Measurements from ENCODE around the gene KIF6.

KIF6 gene

DNA sequence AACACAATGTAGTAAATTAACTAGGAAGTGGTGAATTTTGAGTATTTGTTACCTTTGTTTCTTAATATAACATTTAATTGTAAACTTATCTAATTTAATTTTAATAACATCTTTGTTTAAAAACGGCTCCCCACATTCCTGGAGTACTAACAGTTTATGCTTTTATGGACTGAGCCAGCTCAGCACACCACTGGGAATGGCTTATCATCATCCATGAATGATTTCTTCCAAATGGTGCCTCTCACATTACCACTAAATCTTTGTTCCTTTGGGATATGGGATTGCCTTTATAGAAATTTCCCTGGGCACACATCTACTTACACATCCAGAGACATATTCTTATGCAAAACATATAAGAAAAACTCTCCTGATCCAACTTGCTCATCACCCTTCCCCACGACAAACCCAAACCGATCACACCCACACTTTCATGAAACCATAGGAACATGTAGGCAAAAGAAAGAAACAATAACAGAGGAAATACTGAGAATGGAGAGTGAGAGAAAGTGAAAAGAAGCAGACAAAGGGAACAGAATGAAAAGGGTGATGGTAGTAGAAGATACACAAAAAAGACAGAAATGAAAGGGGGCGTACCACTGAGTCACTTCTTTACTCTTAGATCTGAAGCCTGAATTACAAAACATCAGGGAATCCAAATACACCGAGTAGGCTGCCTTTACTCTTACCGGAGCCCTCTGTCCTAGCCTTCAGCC is 344.2 kb downstream of the KIF6 start:
- H3K27me3 ChIP-seq (ENCODE audit: control insufficient read depth, insufficient read depth, low read length) = no peaks in the 10 kb centered on the region
- no peaks in the 10 kb centered on the region for H3K4me1 ChIP-seq (ENCODE audit: control insufficient read depth, insufficient read depth, low read length)
- H3K9me3 ChIP-seq (ENCODE audit: control insufficient read depth, insufficient read depth, low read length) = no peaks in the 10 kb centered on the region
- no peaks in the 10 kb centered on the region for H3K36me3 ChIP-seq (ENCODE audit: control insufficient read depth, insufficient read depth, low read length)
- H3K9ac ChIP-seq (ENCODE audit: low read depth, low read length) = no peak overlapping the region
- no peak overlapping the region for H3K4me3 ChIP-seq (ENCODE audit: low read depth, low read length)

DNA sequence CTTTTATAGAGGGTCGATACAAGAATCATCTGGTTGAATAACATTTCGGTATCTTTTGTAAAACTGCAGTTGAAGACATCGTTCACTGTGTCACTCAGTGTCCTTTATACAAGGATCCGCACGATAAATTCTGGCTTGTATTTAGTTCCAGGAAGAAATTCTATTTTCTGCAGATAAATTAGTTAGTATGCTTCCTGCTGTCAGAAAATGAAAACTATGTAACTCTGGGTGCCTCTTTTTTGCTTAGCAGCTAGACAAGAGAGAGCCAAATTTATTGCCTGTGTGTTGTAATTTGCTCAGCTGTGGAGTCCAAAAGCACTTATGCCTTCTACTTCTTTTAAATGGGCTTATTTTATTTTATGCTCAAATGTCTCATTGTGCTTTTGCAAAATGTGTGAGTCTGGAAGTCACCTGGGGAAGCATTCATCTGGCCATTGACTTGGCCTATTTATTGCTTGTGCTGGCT is 346.2 kb downstream of the KIF6 start:
- Histone ChIP-seq H3K9ac (ENCODE audit: low read depth, low read length) (no peak overlapping the region), H3K4me1 (ENCODE audit: control insufficient read depth, insufficient read depth, low read length) (no peaks in the 10 kb centered on the region), H3K27me3 (ENCODE audit: control insufficient read depth, insufficient read depth, low read length) (no peaks in the 10 kb centered on the region), H3K4me3 (ENCODE audit: low read depth, low read length) (no peak overlapping the region), H3K36me3 (ENCODE audit: control insufficient read depth, insufficient read depth, low read length) (no peaks in the 10 kb centered on the region), H3K9me3 (ENCODE audit: control insufficient read depth, insufficient read depth, low read length) (no peaks in the 10 kb centered on the region)

GRCh38 chr6:39378175-39378959 is 346.8 kb downstream of the KIF6 start:
- H3K9me3 ChIP-seq (ENCODE audit: control insufficient read depth, insufficient read depth, low read length) = no peaks in the 10 kb centered on the region
- H3K4me1 ChIP-seq (ENCODE audit: control insufficient read depth, insufficient read depth, low read length) = no peaks in the 10 kb centered on the region
- H3K36me3 ChIP-seq (ENCODE audit: control insufficient read depth, insufficient read depth, low read length) = no peaks in the 10 kb centered on the region
- H3K27me3 ChIP-seq (ENCODE audit: control insufficient read depth, insufficient read depth, low read length) = no peaks in the 10 kb centered on the region
- H3K4me3 ChIP-seq (ENCODE audit: low read depth, low read length) = no peak overlapping the region
- no peak overlapping the region for H3K9ac ChIP-seq (ENCODE audit: low read depth, low read length)

DNA sequence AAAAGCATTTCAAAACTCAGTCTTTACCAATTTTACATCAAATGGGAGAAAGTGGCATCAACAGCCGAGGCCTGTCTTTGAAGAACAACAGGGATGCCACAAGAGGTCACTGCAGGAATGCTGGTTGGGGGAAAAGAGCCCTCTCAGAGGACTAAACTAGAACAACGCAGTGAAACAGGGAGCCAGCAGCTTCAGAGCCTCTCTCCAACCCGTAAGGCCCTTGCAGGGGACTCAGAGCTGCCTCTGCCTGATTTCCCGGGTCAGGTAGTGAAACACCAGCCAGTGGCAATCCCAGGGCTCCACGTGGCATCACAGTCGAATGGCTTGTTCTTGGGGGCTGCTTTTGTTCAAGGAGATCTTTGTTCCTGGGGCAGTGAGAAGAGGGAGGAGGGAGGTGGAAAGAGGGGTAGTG is 347.7 kb downstream of the KIF6 start:
- no peaks in the 10 kb centered on the region for H3K4me1 ChIP-seq (ENCODE audit: control insufficient read depth, insufficient read depth, low read length)
- H3K36me3 ChIP-seq (ENCODE audit: control insufficient read depth, insufficient read depth, low read length) = no peaks in the 10 kb centered on the region
- no peaks in the 10 kb centered on the region for H3K27me3 ChIP-seq (ENCODE audit: control insufficient read depth, insufficient read depth, low read length)
- no peak overlapping the region for H3K4me3 ChIP-seq (ENCODE audit: low read depth, low read length)
- H3K9ac ChIP-seq (ENCODE audit: low read depth, low read length) = peak overlapping the region; percentile 28
- H3K9me3 ChIP-seq (ENCODE audit: control insufficient read depth, insufficient read depth, low read length) = no peaks in the 10 kb centered on the region

DNA sequence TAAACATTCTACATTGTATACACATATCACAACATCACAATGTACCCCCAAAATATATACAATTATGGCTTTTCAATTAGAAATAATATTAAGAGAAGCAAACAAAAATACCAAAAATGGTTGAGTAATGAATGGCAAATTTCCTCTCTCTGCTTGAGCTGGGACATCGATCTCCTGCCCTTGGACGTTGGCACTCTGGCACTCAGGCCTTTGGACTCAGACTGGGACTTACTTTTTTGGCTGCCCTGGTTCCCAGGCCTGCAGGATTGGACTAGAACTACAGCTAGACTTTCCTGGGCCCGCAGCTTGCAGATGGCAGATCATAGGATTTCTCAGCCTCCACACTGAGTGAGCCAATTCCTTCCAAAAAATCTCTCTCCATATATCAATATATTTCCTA is 349.8 kb downstream of the KIF6 start:
- no peak overlapping the region for H3K4me3 ChIP-seq (ENCODE audit: low read depth, low read length)
- peaks cover 2% of the 10 kb centered on the region for H3K4me1 ChIP-seq (ENCODE audit: control insufficient read depth, insufficient read depth, low read length)
- H3K9ac ChIP-seq (ENCODE audit: low read depth, low read length) = no peak overlapping the region
- no peaks in the 10 kb centered on the region for H3K36me3 ChIP-seq (ENCODE audit: control insufficient read depth, insufficient read depth, low read length)
- no peaks in the 10 kb centered on the region for H3K27me3 ChIP-seq (ENCODE audit: control insufficient read depth, insufficient read depth, low read length)
- no peaks in the 10 kb centered on the region for H3K9me3 ChIP-seq (ENCODE audit: control insufficient read depth, insufficient read depth, low read length)

GRCh38 chr6:39370390-39370789 is 354.8 kb downstream of the KIF6 start:
- Histone ChIP-seq H3K36me3 (ENCODE audit: control insufficient read depth, insufficient read depth, low read length) (no peaks in the 10 kb centered on the region), H3K9ac (ENCODE audit: low read depth, low read length) (no peak overlapping the region), H3K27me3 (ENCODE audit: control insufficient read depth, insufficient read depth, low read length) (no peaks in the 10 kb centered on the region), H3K4me3 (ENCODE audit: low read depth, low read length) (no peak overlapping the region), H3K4me1 (ENCODE audit: control insufficient read depth, insufficient read depth, low read length) (peaks cover 2% of the 10 kb centered on the region), H3K9me3 (ENCODE audit: control insufficient read depth, insufficient read depth, low read length) (no peaks in the 10 kb centered on the region)

DNA sequence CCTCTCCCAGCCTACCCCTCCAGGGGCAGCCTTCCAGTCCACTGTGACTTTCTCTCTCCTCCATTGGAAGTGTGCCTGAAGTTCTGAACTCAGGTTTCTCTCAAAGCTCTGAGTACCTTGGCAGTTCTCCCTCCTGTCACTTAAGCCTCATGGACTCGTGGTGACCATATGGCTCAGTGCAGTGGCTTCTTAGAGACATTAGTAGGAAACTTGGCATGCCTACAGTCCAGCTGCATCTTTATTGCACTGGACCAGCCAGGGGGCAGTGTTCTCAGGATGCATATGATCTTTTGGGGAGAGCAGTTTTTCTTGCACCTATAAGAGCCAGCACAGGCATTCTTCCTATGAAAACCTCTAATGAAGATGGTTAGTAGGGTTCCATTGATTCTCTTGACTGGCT is 355.2 kb downstream of the KIF6 start:
- Histone ChIP-seq H3K4me1 (ENCODE audit: control insufficient read depth, insufficient read depth, low read length) (peaks cover 2% of the 10 kb centered on the region), H3K9ac (ENCODE audit: low read depth, low read length) (no peak overlapping the region)

GRCh38 chr6:39367700-39368099 is 357.5 kb downstream of the KIF6 start:
- Histone ChIP-seq H3K4me1 (ENCODE audit: control insufficient read depth, insufficient read depth, low read length) (peaks cover 2% of the 10 kb centered on the region), H3K4me3 (ENCODE audit: low read depth, low read length) (no peak overlapping the region), H3K9me3 (ENCODE audit: control insufficient read depth, insufficient read depth, low read length) (no peaks in the 10 kb centered on the region), H3K27me3 (ENCODE audit: control insufficient read depth, insufficient read depth, low read length) (no peaks in the 10 kb centered on the region), H3K9ac (ENCODE audit: low read depth, low read length) (no peak overlapping the region), H3K36me3 (ENCODE audit: control insufficient read depth, insufficient read depth, low read length) (no peaks in the 10 kb centered on the region)

More for the DNA sequence above, 355.2 kb downstream of the KIF6 start:
- no peaks in the 10 kb centered on the region for H3K9me3 ChIP-seq (ENCODE audit: control insufficient read depth, insufficient read depth, low read length)
- no peak overlapping the region for H3K4me3 ChIP-seq (ENCODE audit: low read depth, low read length)
- no peaks in the 10 kb centered on the region for H3K36me3 ChIP-seq (ENCODE audit: control insufficient read depth, insufficient read depth, low read length)
- H3K27me3 ChIP-seq (ENCODE audit: control insufficient read depth, insufficient read depth, low read length) = no peaks in the 10 kb centered on the region

DNA sequence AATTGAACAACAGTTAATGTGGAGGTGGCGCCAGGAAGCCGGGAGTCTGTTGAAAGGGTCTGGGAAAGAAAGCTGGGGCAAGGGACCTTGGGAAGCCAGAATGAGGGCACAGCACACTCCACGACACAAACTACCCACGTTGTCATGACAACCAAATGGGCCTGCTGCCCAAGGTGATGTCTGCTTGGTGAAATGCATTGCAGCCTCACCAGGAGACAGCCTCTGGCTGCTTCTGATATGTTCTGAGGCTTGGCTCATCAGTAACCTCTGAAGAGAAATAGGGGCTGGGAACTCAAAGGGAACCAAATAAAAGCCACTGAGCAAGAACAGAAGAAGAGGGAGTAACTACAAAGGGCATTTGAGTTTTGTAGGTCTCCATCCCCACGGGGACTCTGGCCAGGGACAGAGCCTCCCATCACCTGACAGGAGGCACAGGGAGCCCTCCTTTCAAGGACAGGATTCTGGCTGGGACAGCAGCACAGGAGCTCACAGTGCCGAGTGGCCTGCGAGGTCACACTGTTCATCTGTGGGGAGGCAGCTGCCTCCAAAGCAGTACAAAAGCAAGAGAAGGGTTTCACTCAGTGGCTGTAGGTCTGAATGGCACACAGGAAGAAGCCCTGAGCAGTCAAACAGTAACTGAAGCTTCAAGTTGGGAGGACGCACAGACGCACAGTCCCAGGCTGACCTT is 358.1 kb downstream of the KIF6 start:
- H3K36me3 ChIP-seq (ENCODE audit: control insufficient read depth, insufficient read depth, low read length) = no peaks in the 10 kb centered on the region
- H3K9ac ChIP-seq (ENCODE audit: low read depth, low read length) = no peak overlapping the region
- peaks cover 4% of the 10 kb centered on the region for H3K4me1 ChIP-seq (ENCODE audit: control insufficient read depth, insufficient read depth, low read length)
- H3K9me3 ChIP-seq (ENCODE audit: control insufficient read depth, insufficient read depth, low read length) = no peaks in the 10 kb centered on the region
- no peak overlapping the region for H3K4me3 ChIP-seq (ENCODE audit: low read depth, low read length)
- H3K27me3 ChIP-seq (ENCODE audit: control insufficient read depth, insufficient read depth, low read length) = no peaks in the 10 kb centered on the region

- H3K4me3 ChIP-seq (ENCODE audit: low read depth, low read length) = no peak overlapping the region
- H3K27me3 ChIP-seq (ENCODE audit: control insufficient read depth, insufficient read depth, low read length) = no peaks in the 10 kb centered on the region
- no peaks in the 10 kb centered on the region for H3K36me3 ChIP-seq (ENCODE audit: control insufficient read depth, insufficient read depth, low read length)
- H3K9ac ChIP-seq (ENCODE audit: low read depth, low read length) = no peak overlapping the region
- peaks cover 4% of the 10 kb centered on the region for H3K4me1 ChIP-seq (ENCODE audit: control insufficient read depth, insufficient read depth, low read length)
- H3K9me3 ChIP-seq (ENCODE audit: control insufficient read depth, insufficient read depth, low read length) = no peaks in the 10 kb centered on the region
These were observed 359.7 kb downstream of the KIF6 start for GRCh38 chr6:39365281-39366074.

- Histone ChIP-seq H3K9ac (ENCODE audit: low read depth, low read length) (no peak overlapping the region), H3K4me1 (ENCODE audit: control insufficient read depth, insufficient read depth, low read length) (peaks cover 3% of the 10 kb centered on the region), H3K4me3 (ENCODE audit: low read depth, low read length) (no peak overlapping the region), H3K36me3 (ENCODE audit: control insufficient read depth, insufficient read depth, low read length) (no peaks in the 10 kb centered on the region), H3K27me3 (ENCODE audit: control insufficient read depth, insufficient read depth, low read length) (no peaks in the 10 kb centered on the region), H3K9me3 (ENCODE audit: control insufficient read depth, insufficient read depth, low read length) (no peaks in the 10 kb centered on the region)
These were observed 361.9 kb downstream of the KIF6 start for GRCh38 chr6:39363280-39363679.

All from iPS-15b (cell line).